ENCODE results near the gene CCDC78. TPM values are rescaled to one million over a fixed set of nuclear protein-coding genes. Genes with fewer than 3 reads are reported as not detected.

Gene CCDC78
- total RNA-seq, 4 donors from 2014 or later, result 0.72 to 2.4 (median 1.5) TPM

DNA sequence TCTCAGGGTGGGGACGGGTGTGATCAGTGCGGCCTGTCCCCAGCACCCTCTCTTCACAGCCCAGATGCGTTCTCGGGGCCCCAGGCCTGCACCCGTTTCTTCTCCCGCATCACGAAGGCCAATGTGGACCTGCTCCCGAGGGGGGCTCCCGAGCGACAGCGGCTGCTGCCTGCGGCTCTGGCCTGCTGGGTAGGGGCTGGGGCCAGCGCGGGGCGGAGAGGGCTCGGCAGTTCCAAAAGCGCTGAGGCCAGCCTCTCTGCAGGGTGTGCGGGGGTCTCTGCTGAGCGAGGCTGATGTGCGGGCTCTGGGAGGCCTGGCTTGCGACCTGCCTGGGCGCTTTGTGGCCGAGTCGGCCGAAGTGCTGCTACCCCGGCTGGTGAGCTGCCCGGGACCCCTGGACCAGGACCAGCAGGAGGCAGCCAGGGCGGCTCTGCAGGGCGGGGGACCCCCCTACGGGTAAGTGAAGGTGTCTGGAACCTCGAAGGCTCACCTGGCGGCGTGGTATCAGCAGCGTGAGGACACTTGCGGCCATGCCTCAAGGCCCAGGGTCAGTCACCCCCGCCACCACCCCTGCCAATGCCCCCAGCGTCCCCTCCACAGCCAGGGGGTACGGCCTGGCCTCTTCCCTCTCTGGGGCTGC is 38.7 kb upstream of the CCDC78 start:
- DNase-seq (ENCODE audit: low spot score), result no peak
- no peak for ATAC-seq (ENCODE audit: low FRiP score)
- TF ChIP-seq, protein P1, sequence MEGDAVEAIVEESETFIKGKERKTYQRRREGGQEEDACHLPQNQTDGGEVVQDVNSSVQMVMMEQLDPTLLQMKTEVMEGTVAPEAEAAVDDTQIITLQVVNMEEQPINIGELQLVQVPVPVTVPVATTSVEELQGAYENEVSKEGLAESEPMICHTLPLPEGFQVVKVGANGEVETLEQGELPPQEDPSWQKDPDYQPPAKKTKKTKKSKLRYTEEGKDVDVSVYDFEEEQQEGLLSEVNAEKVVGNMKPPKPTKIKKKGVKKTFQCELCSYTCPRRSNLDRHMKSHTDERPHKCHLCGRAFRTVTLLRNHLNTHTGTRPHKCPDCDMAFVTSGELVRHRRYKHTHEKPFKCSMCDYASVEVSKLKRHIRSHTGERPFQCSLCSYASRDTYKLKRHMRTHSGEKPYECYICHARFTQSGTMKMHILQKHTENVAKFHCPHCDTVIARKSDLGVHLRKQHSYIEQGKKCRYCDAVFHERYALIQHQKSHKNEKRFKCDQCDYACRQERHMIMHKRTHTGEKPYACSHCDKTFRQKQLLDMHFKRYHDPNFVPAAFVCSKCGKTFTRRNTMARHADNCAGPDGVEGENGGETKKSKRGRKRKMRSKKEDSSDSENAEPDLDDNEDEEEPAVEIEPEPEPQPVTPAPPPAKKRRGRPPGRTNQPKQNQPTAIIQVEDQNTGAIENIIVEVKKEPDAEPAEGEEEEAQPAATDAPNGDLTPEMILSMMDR (IDR thresholded peaks at IDR 0.05), result no peak

GRCh38 chr16:764184-764750 is 38.0 kb upstream of the CCDC78 start:
- ATAC-seq (ENCODE audit: low FRiP score) (no peak), DNase-seq (ENCODE audit: low spot score) (no peak)
- TF ChIP-seq, protein P1 (IDR thresholded peaks at IDR 0.05), result no peak

GRCh38 chr16:763369-764183 is 37.3 kb upstream of the CCDC78 start:
- TF ChIP-seq, protein P1 (IDR thresholded peaks at IDR 0.05), result no peak
- no peak for ATAC-seq (ENCODE audit: low FRiP score)
- no peak for DNase-seq (ENCODE audit: low spot score)

GRCh38 chr16:762595-763268 is 36.5 kb upstream of the CCDC78 start:
- TF ChIP-seq, protein P1 (IDR thresholded peaks at IDR 0.05), result no peak
- ATAC-seq (ENCODE audit: low FRiP score) (no peak), DNase-seq (ENCODE audit: low spot score) (no peak)

DNA sequence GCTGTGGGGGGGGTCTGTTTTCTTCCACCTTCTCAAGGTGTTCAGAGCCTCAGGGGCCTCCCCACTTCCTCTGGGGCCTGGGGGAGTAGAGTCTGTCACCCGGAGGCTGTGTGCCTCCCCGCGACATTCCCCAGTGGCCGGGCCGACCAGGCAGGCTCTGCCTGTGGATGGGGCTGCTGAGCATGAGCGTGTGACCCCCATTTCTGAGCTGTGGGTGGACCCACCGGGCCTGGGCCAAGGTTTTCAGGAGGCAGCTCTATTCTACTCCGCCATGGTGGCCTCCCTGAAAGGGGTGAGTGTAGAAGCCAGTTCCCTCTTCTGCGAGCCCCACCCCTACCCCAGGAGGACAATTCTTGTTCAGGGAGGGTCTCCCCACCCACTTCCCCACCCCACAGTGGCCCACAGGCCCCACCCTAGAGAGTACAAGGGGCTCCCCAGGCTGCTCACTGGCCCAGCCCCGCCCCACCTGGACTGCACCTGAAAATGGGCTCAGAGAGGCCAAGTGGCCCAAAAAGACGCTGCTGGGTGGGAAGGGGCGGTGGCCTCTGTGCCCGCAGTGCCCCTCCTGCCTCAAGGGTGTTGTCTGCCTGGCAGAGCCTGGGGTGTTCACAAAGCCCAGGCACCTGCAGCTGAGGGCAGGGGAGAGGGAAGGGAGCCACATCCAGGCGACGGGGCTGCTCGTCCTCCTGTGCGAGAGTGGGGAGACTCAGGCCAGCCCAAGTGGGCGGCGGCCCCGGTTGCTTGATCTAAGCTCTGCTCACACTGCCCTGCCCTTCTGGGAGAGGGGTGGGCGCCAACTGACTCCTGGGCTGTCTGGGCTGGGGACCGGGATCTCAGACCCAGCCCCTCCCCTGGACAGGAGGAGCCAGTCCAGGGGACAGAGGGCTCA is 35.6 kb upstream of the CCDC78 start:
- TF ChIP-seq, protein P1 (IDR thresholded peaks at IDR 0.05), result no peak
- ATAC-seq (ENCODE audit: low FRiP score) (no peak), DNase-seq (ENCODE audit: low spot score) (no peak)
